HG02798 (cell line): ENCODE data around the gene NUP93.
"Not testable (repeated sequence)": the region's sequence is repeated elsewhere in the genome, so short reads cannot be mapped to it uniquely, and the experiment has no call there.

Experiments used
- ATAC-seq: cut with Tn5 transposase; IDR thresholded peaks from one replicate; pipeline ENCODE4 v1.9.1; 2021; ENCODE audit warnings: mild to moderate bottlenecking; ENCODE audit not compliant: unreplicated experiment, poor library complexity

Gene NUP93

GRCh38 chr16:56884026-56884582, 154.2 kb downstream of the NUP93 start:
- ATAC-seq = no peak

GRCh38 chr16:56884929-56885328, 155.0 kb downstream of the NUP93 start:
- ATAC-seq = not testable (repeated sequence)

- ATAC-seq = no peak
These were observed 155.7 kb downstream of the NUP93 start for GRCh38 chr16:56885446-56886162.

GRCh38 chr16:56886296-56886695, 156.4 kb downstream of the NUP93 start:
- no peak for ATAC-seq

GRCh38 chr16:56886826-56887225, 156.9 kb downstream of the NUP93 start:
- ATAC-seq = no peak

- peak; percentile 70 for ATAC-seq
These were observed 158.9 kb downstream of the NUP93 start for GRCh38 chr16:56888806-56889205.

- ATAC-seq = peak; percentile 37
These were observed 159.3 kb downstream of the NUP93 start for GRCh38 chr16:56889206-56889605.

GRCh38 chr16:56891685-56892084, 161.8 kb downstream of the NUP93 start:
- no peak for ATAC-seq

GRCh38 chr16:56892705-56893104, 162.8 kb downstream of the NUP93 start:
- ATAC-seq = no peak

GRCh38 chr16:56894331-56894917, 164.5 kb downstream of the NUP93 start:
- ATAC-seq = no peak

- ATAC-seq = no peak
These were observed 165.9 kb downstream of the NUP93 start for GRCh38 chr16:56895813-56896212.

GRCh38 chr16:56896244-56896643, 166.3 kb downstream of the NUP93 start:
- ATAC-seq = no peak

GRCh38 chr16:56897026-56897799, 167.3 kb downstream of the NUP93 start:
- ATAC-seq = no peak

- peak; percentile 71 for ATAC-seq
These were observed 168.9 kb downstream of the NUP93 start for GRCh38 chr16:56898847-56899246.
